Testis (tissue), 2 donors: ENCODE data around the gene C16orf90.

ENCODE experiments used
- POLR2A ChIP-seq: fragments of 450-650 bp; IDR thresholded peaks from one replicate; pipeline ENCODE4 v1.6.1; 2017; ENCODE audit warnings: antibody characterized with exemption, mild to moderate bottlenecking, moderate library complexity
- TF ChIP-seq, protein P1 (sequence below), 3 experiments: fragments of 450-650 bp in 2 of 3; fragments of 200-600 bp in 1 of 3; sonication (generic) in 1 of 3; IDR thresholded peaks; one replicate each; pipeline ENCODE4 v1.5.1; 2016 to 2019; ENCODE audit warnings: antibody characterized with exemption in 3 of 3, mild to moderate bottlenecking in 2 of 3, moderate library complexity in 1 of 3

DNA sequence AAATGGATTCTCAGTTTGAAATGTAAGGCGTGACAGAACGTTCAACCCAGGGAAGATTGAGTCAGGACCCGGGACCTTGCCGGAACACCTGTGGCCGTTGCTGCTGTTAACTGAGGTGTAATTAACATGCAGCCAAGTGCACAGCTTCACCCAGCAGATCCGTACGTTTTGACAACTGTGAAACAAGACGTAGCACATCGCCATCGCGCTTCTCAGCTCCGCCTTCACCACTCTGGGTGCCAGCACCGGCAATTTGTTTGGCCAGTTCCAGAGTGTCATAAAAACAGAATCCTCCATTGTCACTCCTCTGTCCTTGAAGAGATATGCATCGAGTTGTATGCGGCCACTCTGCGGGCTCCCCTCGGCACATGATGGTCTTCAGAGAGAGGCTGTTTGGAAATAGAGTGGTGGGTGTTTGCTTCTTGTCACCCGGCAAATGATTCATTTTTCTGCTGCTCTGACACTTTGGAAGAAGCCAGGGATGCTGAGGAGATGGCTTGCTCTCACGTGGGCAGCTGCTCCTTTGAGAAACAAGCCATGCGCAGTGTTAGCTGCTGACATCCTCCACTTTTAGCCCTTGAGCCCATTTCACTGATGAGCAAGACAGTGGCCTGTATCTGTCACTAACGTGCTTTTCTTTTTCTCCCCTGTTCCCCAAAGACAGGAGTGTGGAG is 29.2 kb downstream of the C16orf90 start:
- TF ChIP-seq, protein P1, sequence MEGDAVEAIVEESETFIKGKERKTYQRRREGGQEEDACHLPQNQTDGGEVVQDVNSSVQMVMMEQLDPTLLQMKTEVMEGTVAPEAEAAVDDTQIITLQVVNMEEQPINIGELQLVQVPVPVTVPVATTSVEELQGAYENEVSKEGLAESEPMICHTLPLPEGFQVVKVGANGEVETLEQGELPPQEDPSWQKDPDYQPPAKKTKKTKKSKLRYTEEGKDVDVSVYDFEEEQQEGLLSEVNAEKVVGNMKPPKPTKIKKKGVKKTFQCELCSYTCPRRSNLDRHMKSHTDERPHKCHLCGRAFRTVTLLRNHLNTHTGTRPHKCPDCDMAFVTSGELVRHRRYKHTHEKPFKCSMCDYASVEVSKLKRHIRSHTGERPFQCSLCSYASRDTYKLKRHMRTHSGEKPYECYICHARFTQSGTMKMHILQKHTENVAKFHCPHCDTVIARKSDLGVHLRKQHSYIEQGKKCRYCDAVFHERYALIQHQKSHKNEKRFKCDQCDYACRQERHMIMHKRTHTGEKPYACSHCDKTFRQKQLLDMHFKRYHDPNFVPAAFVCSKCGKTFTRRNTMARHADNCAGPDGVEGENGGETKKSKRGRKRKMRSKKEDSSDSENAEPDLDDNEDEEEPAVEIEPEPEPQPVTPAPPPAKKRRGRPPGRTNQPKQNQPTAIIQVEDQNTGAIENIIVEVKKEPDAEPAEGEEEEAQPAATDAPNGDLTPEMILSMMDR (IDR thresholded peaks at IDR 0.05), result no peak
- no peak for TF ChIP-seq POLR2A
